ENCODE results near the gene SLC26A9.

Gene SLC26A9

DNA sequence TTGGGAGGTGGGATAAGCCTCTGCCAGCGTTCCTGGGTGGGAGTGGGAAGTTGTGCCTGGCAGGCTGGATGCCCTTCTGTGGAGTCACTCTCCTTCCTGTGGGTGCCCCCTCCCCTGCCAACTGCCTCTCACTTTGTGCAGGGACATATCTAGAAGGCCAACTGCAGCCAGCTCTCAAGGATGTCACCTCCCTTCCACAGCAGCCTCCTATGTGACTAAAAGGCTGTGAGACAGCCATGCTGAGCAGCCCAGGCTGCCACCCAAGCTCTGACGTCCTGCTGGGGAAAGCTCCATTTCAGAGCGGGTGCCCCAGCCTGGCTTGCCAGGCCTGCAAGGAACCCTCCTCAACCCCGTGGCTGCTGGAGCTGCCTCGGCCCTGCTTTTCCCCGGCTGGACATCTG lies 19.6 kb upstream of the SLC26A9 start:
- ChIA-PET POLR2A (interaction anchor here (0.6 to 1.4 kb wide), 2 partner anchors 19 to 63 kb away, joined by 3 to 4 read pairs; partner anchors contain the start of gene SLC26A9), CTCF (interaction anchor here (0.7 to 6.9 kb wide), 3 partner anchors 14 to 64 kb away, joined by 3 to 39 read pairs (median 17); no protein-coding TSS in a partner anchor)
- Histone ChIP-seq H3K9me3 (ENCODE audit: control insufficient read depth, insufficient read depth, low read depth, low read length) (no peaks in the 10 kb centered on the region), H3K36me3 (ENCODE audit: control insufficient read depth in 2 of 2, insufficient read depth in 1 of 2, low read length in 2 of 2) (no peaks in the 10 kb centered on the region), H3K4me3 (ENCODE audit: low read depth, low read length) (no peak overlapping the region), H3K4me1 (ENCODE audit: control insufficient read depth, insufficient read depth, low read length) (peaks cover 9% of the 10 kb centered on the region), H3K27ac (ENCODE audit: extremely low read depth, low read depth, low read length) (no peak overlapping the region; the same call in 1 of the 2 replicates)
- TF ChIP-seq ZFHX2 (tag by site-specific recombination; conservative IDR thresholded peaks at IDR 0.05) (0 out of 2 replicates have a peak, but pooled peaks have one; percentile 19), ZNF561 (tag by site-specific recombination; IDR thresholded peaks at IDR 0.05; ENCODE audit: borderline replicate concordance) (no peak), ZNF394 (tag by site-specific recombination; IDR thresholded peaks at IDR 0.05; ENCODE audit: borderline replicate concordance) (no peak)
- TF ChIP-seq, protein P1, sequence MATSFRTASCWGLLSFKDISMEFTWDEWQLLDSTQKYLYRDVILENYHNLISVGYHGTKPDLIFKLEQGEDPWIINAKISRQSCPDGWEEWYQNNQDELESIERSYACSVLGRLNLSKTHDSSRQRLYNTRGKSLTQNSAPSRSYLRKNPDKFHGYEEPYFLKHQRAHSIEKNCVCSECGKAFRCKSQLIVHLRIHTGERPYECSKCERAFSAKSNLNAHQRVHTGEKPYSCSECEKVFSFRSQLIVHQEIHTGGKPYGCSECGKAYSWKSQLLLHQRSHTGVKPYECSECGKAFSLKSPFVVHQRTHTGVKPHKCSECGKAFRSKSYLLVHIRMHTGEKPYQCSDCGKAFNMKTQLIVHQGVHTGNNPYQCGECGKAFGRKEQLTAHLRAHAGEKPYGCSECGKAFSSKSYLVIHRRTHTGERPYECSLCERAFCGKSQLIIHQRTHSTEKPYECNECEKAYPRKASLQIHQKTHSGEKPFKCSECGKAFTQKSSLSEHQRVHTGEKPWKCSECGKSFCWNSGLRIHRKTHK (tag by site-specific recombination; IDR thresholded peaks at IDR 0.05), result no peak
- TF ChIP-seq, protein P2, sequence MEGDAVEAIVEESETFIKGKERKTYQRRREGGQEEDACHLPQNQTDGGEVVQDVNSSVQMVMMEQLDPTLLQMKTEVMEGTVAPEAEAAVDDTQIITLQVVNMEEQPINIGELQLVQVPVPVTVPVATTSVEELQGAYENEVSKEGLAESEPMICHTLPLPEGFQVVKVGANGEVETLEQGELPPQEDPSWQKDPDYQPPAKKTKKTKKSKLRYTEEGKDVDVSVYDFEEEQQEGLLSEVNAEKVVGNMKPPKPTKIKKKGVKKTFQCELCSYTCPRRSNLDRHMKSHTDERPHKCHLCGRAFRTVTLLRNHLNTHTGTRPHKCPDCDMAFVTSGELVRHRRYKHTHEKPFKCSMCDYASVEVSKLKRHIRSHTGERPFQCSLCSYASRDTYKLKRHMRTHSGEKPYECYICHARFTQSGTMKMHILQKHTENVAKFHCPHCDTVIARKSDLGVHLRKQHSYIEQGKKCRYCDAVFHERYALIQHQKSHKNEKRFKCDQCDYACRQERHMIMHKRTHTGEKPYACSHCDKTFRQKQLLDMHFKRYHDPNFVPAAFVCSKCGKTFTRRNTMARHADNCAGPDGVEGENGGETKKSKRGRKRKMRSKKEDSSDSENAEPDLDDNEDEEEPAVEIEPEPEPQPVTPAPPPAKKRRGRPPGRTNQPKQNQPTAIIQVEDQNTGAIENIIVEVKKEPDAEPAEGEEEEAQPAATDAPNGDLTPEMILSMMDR (tag by site-specific recombination; IDR thresholded peaks at IDR 0.05), result no peak
- TF ChIP-seq, protein P3, sequence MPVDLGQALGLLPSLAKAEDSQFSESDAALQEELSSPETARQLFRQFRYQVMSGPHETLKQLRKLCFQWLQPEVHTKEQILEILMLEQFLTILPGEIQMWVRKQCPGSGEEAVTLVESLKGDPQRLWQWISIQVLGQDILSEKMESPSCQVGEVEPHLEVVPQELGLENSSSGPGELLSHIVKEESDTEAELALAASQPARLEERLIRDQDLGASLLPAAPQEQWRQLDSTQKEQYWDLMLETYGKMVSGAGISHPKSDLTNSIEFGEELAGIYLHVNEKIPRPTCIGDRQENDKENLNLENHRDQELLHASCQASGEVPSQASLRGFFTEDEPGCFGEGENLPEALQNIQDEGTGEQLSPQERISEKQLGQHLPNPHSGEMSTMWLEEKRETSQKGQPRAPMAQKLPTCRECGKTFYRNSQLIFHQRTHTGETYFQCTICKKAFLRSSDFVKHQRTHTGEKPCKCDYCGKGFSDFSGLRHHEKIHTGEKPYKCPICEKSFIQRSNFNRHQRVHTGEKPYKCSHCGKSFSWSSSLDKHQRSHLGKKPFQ (tag by site-specific recombination; IDR thresholded peaks at IDR 0.05), result no peak

DNA sequence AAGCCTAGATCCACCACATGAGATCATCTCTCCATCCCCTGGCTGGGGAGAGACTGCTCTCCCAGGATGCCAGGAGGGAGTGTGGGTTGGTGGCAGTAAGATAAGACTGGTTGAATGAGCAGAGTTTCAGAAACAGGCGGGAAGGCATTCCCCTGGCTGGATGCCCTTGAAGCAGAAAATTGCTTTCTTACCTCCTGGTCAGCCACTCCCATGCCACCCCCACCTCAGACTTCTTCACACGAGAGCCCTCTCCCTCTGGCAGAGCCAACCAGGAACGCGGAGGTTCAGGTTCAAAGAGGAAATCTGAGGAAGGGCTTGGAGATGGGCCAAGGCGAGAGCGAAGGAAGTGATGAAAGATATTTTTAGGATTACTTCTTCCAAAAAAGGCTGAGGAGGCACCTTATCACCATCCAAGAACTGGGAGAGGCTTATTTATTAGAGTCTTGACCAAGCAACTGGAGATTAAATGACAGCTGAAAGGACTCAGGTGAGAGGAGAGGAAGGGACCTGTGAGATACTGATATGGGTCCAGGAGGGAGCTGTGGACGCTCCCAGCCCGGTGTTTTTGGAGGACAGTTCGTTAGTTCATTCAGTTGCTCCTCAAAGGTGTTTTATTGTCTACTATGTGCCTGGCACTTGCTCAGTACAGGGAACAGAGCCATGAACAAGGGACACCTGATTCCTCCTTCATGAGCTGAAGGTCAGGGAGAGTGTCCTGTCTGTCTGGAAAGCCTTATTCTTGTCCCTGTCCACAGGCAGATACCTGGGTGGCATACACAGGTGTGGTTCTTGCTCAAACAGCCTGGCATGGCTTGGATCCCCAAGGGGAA lies 18.9 kb upstream of the SLC26A9 start:
- CTCF ChIA-PET, result interaction anchor here (0.6 to 6.9 kb wide), 7 partner anchors 9 to 184 kb away, joined by 3 to 39 read pairs (median 4); no protein-coding TSS in a partner anchor
- peaks cover 9% of the 10 kb centered on the region for H3K4me1 ChIP-seq (ENCODE audit: control insufficient read depth, insufficient read depth, low read length)
- POLR2A ChIA-PET, result interaction anchor here (0.6 to 1.4 kb wide), 2 partner anchors 19 to 64 kb away, joined by 3 to 4 read pairs; partner anchors contain the start of gene SLC26A9
- no peaks in the 10 kb centered on the region for H3K36me3 ChIP-seq (ENCODE audit: control insufficient read depth in 2 of 2, insufficient read depth in 1 of 2, low read length in 2 of 2)
- H3K4me3 ChIP-seq (ENCODE audit: low read depth, low read length), result no peak overlapping the region
- H3K9me3 ChIP-seq (ENCODE audit: control insufficient read depth, insufficient read depth, low read depth, low read length), result no peaks in the 10 kb centered on the region
- H3K27ac ChIP-seq (ENCODE audit: extremely low read depth, low read depth, low read length), result peak overlapping the region; percentile 22; the same call in 1 of the 2 replicates
- TF ChIP-seq, protein P4, sequence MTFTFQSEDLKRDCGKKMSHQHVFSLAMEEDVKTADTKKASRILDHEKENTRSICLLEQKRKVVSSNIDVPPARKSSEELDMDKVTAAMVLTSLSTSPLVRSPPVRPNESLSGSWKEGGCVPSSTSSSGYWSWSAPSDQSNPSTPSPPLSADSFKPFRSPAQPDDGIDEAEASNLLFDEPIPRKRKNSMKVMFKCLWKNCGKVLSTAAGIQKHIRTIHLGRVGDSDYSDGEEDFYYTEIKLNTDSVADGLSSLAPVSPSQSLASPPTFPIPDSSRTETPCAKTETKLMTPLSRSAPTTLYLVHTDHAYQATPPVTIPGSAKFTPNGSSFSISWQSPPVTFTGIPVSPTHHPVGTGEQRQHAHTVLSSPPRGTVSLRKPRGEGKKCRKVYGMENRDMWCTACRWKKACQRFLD (tag by site-specific recombination; IDR thresholded peaks at IDR 0.05), result no peak
- TF ChIP-seq HOXC10 (CRISPR knock-in tag; IDR thresholded peaks at IDR 0.05) (no peak), SCRT2 (tag by site-specific recombination; IDR thresholded peaks at IDR 0.05) (no peak), ZNF211 (tag by site-specific recombination; IDR thresholded peaks at IDR 0.05; ENCODE audit: low read depth) (no peak), ZNF426 (tag by site-specific recombination; IDR thresholded peaks at IDR 0.05) (no peak), KLF1 (tag by site-specific recombination; IDR thresholded peaks at IDR 0.05) (peak; percentile 40; the same call in 1 of the 2 replicates), ZNF600 (tag by site-specific recombination; IDR thresholded peaks at IDR 0.05) (0 out of 2 replicates have a peak, but pooled peaks have one; percentile 15), ZNF768 (tag by site-specific recombination; IDR thresholded peaks at IDR 0.05) (no peak), WT1 (tag by site-specific recombination; IDR thresholded peaks at IDR 0.05) (peak; percentile 52; the same call in 1 of the 2 replicates), ZNF354C (tag by site-specific recombination; IDR thresholded peaks at IDR 0.05; ENCODE audit: borderline replicate concordance, low read depth) (no peak), ZBTB48 (tag by site-specific recombination; IDR thresholded peaks at IDR 0.05) (no peak), FEZF1 (tag by site-specific recombination; IDR thresholded peaks at IDR 0.05) (peak; percentile 79), MEIS1 (CRISPR knock-in tag; IDR thresholded peaks at IDR 0.05; ENCODE audit: borderline replicate concordance) (no peak), ZNF416 (tag by site-specific recombination; IDR thresholded peaks at IDR 0.05) (no peak), ZXDB (tag by site-specific recombination; IDR thresholded peaks at IDR 0.05) (no peak), ZBTB21 (tag by site-specific recombination; IDR thresholded peaks at IDR 0.05) (no peak)
- TF ChIP-seq, protein P5, sequence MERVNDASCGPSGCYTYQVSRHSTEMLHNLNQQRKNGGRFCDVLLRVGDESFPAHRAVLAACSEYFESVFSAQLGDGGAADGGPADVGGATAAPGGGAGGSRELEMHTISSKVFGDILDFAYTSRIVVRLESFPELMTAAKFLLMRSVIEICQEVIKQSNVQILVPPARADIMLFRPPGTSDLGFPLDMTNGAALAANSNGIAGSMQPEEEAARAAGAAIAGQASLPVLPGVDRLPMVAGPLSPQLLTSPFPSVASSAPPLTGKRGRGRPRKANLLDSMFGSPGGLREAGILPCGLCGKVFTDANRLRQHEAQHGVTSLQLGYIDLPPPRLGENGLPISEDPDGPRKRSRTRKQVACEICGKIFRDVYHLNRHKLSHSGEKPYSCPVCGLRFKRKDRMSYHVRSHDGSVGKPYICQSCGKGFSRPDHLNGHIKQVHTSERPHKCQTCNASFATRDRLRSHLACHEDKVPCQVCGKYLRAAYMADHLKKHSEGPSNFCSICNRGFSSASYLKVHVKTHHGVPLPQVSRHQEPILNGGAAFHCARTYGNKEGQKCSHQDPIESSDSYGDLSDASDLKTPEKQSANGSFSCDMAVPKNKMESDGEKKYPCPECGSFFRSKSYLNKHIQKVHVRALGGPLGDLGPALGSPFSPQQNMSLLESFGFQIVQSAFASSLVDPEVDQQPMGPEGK (tag by site-specific recombination; IDR thresholded peaks at IDR 0.05), result peak; percentile 75
- TF ChIP-seq, protein P6, sequence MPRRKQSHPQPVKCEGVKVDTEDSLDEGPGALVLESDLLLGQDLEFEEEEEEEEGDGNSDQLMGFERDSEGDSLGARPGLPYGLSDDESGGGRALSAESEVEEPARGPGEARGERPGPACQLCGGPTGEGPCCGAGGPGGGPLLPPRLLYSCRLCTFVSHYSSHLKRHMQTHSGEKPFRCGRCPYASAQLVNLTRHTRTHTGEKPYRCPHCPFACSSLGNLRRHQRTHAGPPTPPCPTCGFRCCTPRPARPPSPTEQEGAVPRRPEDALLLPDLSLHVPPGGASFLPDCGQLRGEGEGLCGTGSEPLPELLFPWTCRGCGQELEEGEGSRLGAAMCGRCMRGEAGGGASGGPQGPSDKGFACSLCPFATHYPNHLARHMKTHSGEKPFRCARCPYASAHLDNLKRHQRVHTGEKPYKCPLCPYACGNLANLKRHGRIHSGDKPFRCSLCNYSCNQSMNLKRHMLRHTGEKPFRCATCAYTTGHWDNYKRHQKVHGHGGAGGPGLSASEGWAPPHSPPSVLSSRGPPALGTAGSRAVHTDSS (tag by site-specific recombination; IDR thresholded peaks at IDR 0.05), result no peak
